Measurements from ENCODE around the gene DEAF1.

The DEAF1 gene

GRCh38 chr11:721247-721740, 26.3 kb upstream of the DEAF1 start:
- no peak for DNase-seq

GRCh38 chr11:720642-721246, 25.7 kb upstream of the DEAF1 start:
- DNase-seq = no peak

- no peak for DNase-seq
Measured at GRCh38 chr11:720017-720641, 25.1 kb upstream of the DEAF1 start.

GRCh38 chr11:719214-720016, 24.4 kb upstream of the DEAF1 start:
- no peak for DNase-seq

GRCh38 chr11:714436-714835, 19.4 kb upstream of the DEAF1 start:
- DNase-seq = no peak

- no peak for DNase-seq
Measured at GRCh38 chr11:709109-709997, 14.3 kb upstream of the DEAF1 start.

- no peak for DNase-seq
Measured at GRCh38 chr11:708511-708910, 13.5 kb upstream of the DEAF1 start.

- no peak for DNase-seq
Measured at GRCh38 chr11:707817-708420, 12.9 kb upstream of the DEAF1 start.

- DNase-seq = no peak
Measured at GRCh38 chr11:706957-707816, 12.2 kb upstream of the DEAF1 start.

GRCh38 chr11:706439-706956, 11.5 kb upstream of the DEAF1 start:
- no peak for DNase-seq

GRCh38 chr11:705646-706438, 10.8 kb upstream of the DEAF1 start, which contains the start of gene EPS8L2:
EPS8L2 (plus strand) TSS chr11:706231; CDS start chr11:709408, 3,177 bp downstream.
- DNase-seq = no peak

- DNase-seq = no peak
Measured at GRCh38 chr11:704781-705645, 10.0 kb upstream of the DEAF1 start.

GRCh38 chr11:704228-704674, 9.2 kb upstream of the DEAF1 start:
- no peak for DNase-seq

GRCh38 chr11:703506-703905, 8.5 kb upstream of the DEAF1 start:
- DNase-seq = no peak

GRCh38 chr11:702462-703461, 7.7 kb upstream of the DEAF1 start:
- DNase-seq = no peak

- DNase-seq = no peak
Measured at GRCh38 chr11:701741-702461, 6.9 kb upstream of the DEAF1 start.

GRCh38 chr11:699753-700152, 4.7 kb upstream of the DEAF1 start:
- no peak for DNase-seq

All from fibroblast of skin of right quadriceps (primary cell).